Loucy (cell line): ENCODE data around the gene RNASE7.

ENCODE experiments used
- H2AFZ ChIP-seq: fragments of 200-600 bp; sonication (generic); 2 replicates; pipeline ENCODE4 v1.6.0; 2016; ENCODE audit warnings: antibody characterized with exemption, mild to moderate bottlenecking, low read length, moderate library complexity
- H3F3A ChIP-seq: fragments of 200-600 bp; 2 replicates; pipeline ENCODE4 v1.6.0; 2016; ENCODE audit warnings: antibody characterized with exemption, low read depth, mild to moderate bottlenecking
- H3K27me3 ChIP-seq: fragments of 200-600 bp; sonication (generic); 2 replicates; pipeline ENCODE4 v1.6.1; 2014; ENCODE audit warnings: low read length, mild to moderate bottlenecking; ENCODE audit not compliant: insufficient read depth, poor library complexity, severe bottlenecking
- H3K36me3 ChIP-seq: fragments of 200-600 bp; sonication (generic); 2 replicates; pipeline ENCODE4 v1.6.1; 2016; ENCODE audit warnings: low read length; ENCODE audit not compliant: insufficient read depth
- H3K4me1 ChIP-seq: fragments of 200-600 bp; sonication (generic); 2 replicates; pipeline ENCODE4 v1.5.1; 2014; ENCODE audit warnings: low read length, mild to moderate bottlenecking; ENCODE audit not compliant: insufficient read depth, poor library complexity, severe bottlenecking
- H3K4me2 ChIP-seq: fragments of 200-600 bp; sonication (generic); 2 replicates; pipeline ENCODE4 v1.6.0; 2014; ENCODE audit warnings: antibody characterized with exemption, low read length, low read depth, mild to moderate bottlenecking; ENCODE audit not compliant: poor library complexity, severe bottlenecking
- H3K4me3 ChIP-seq: fragments of 200-600 bp; sonication (generic); 2 replicates; pipeline ENCODE4 v1.5.1; 2014; ENCODE audit warnings: low read length, mild to moderate bottlenecking, mixed read lengths; ENCODE audit not compliant: poor library complexity, severe bottlenecking
- H3K79me2 ChIP-seq: fragments of 200-600 bp; sonication (generic); 2 replicates; pipeline ENCODE4 v1.6.1; 2014; ENCODE audit warnings: low read length; ENCODE audit not compliant: insufficient read depth
- H3K9ac ChIP-seq: fragments of 200-600 bp; sonication (generic); 2 replicates; pipeline ENCODE4 v1.6.0; 2014; ENCODE audit warnings: mild to moderate bottlenecking, low read depth, low read length, moderate library complexity; ENCODE audit not compliant: poor library complexity, severe bottlenecking
- H3K9me2 ChIP-seq: fragments of 200-600 bp; sonication (generic); replicated peaks from 2 replicates; pipeline ENCODE4 v1.6.1; 2016; ENCODE audit warnings: low read depth, low read length, mixed read lengths
- H3K9me3 ChIP-seq: fragments of 200-600 bp; sonication (generic); 2 replicates; pipeline ENCODE4 v1.6.1; 2014; ENCODE audit warnings: mild to moderate bottlenecking, antibody characterized with exemption, low read length, low read depth; ENCODE audit not compliant: insufficient read depth
- H4K20me1 ChIP-seq: fragments of 200-600 bp; sonication (generic); 2 replicates; pipeline ENCODE4 v1.6.0; 2014; ENCODE audit warnings: antibody characterized with exemption, low read length, mild to moderate bottlenecking; ENCODE audit not compliant: insufficient read depth, poor library complexity, severe bottlenecking
- EZH2phosphoT487 ChIP-seq: fragments of 200-600 bp; IDR thresholded peaks from 2 replicates; pipeline ENCODE4 v1.6.1; 2018; ENCODE audit warnings: antibody characterized with exemption, mild to moderate bottlenecking, moderate library complexity, borderline replicate concordance
- TF ChIP-seq, protein P1 (sequence below): fragments of 200-600 bp; sonication (generic); conservative IDR thresholded peaks from 2 replicates; pipeline ENCODE4 v1.5.1; 2014; ENCODE audit warnings: mild to moderate bottlenecking, antibody characterized with exemption, low read length

RNASE7 gene

DNA sequence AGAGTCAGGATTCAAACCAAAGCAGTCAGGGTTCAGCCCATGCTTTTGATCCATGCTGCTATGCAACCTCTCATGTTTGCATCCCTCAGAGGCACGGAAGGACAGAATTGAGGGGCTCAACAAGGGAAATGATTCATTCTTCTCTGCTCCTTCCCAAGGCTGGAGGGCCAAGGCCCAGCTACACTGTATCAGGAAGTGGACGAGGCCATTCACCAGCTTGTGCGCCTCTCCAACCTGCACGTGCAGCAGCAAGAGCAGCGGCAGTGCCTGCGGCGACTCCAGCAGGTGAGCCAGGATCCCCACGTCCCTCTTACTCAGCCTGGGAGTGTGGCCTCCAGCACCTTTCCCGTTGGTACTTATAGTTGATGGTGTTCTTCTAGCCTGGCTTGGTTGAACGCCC, 36.6 kb downstream of the RNASE7 start:
- no peaks in the 10 kb centered on the region for H3K4me1 ChIP-seq
- no peaks in the 10 kb centered on the region for H3F3A ChIP-seq
- H3K4me2 ChIP-seq = no peak overlapping the region
- H3K9me2 ChIP-seq = no peaks in the 10 kb centered on the region
- H4K20me1 ChIP-seq = no peaks in the 10 kb centered on the region
- H3K4me3 ChIP-seq = no peak overlapping the region
- no peaks in the 10 kb centered on the region for H3K79me2 ChIP-seq
- H3K9me3 ChIP-seq = no peaks in the 10 kb centered on the region
- H3K9ac ChIP-seq = no peak overlapping the region
- no peaks in the 10 kb centered on the region for H3K36me3 ChIP-seq
- H3K27me3 ChIP-seq = no peaks in the 10 kb centered on the region
- H2AFZ ChIP-seq = no peak overlapping the region
- TF ChIP-seq, protein P1, sequence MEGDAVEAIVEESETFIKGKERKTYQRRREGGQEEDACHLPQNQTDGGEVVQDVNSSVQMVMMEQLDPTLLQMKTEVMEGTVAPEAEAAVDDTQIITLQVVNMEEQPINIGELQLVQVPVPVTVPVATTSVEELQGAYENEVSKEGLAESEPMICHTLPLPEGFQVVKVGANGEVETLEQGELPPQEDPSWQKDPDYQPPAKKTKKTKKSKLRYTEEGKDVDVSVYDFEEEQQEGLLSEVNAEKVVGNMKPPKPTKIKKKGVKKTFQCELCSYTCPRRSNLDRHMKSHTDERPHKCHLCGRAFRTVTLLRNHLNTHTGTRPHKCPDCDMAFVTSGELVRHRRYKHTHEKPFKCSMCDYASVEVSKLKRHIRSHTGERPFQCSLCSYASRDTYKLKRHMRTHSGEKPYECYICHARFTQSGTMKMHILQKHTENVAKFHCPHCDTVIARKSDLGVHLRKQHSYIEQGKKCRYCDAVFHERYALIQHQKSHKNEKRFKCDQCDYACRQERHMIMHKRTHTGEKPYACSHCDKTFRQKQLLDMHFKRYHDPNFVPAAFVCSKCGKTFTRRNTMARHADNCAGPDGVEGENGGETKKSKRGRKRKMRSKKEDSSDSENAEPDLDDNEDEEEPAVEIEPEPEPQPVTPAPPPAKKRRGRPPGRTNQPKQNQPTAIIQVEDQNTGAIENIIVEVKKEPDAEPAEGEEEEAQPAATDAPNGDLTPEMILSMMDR = no peak
- TF ChIP-seq EZH2phosphoT487 = no peak

DNA sequence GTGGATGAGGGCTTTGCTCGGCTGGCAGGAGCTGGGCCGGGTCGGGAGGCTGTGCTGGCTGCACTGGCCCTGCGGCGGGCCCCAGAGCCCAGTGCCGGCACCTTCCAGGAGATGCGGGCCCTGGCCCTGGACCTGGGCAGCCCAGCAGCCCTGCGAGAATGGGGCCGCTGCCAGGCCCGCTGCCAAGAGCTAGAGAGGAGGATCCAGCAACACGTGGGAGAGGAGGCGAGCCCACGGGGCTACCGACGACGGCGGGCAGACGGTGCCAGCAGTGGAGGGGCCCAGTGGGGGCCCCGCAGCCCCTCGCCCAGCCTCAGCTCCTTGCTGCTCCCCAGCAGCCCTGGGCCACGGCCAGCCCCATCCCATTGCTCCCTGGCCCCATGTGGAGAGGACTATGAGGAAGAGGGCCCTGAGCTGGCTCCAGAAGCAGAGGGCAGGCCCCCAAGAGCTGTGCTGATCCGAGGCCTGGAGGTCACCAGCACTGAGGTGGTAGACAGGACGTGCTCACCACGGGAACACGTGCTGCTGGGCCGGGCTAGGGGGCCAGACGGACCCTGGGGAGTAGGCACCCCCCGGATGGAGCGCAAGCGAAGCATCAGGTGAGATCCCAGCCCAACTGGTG, 39.5 kb downstream of the RNASE7 start:
- Histone ChIP-seq H3K27me3 (no peaks in the 10 kb centered on the region), H3K4me3 (no peak overlapping the region), H4K20me1 (no peaks in the 10 kb centered on the region), H3K4me2 (no peak overlapping the region), H2AFZ (no peak overlapping the region), H3K4me1 (no peaks in the 10 kb centered on the region), H3K9ac (no peak overlapping the region), H3K36me3 (no peaks in the 10 kb centered on the region), H3F3A (no peaks in the 10 kb centered on the region), H3K79me2 (no peaks in the 10 kb centered on the region), H3K9me2 (no peaks in the 10 kb centered on the region), H3K9me3 (no peaks in the 10 kb centered on the region)
- TF ChIP-seq EZH2phosphoT487 = no peak
- TF ChIP-seq, protein P1 = no peak

DNA sequence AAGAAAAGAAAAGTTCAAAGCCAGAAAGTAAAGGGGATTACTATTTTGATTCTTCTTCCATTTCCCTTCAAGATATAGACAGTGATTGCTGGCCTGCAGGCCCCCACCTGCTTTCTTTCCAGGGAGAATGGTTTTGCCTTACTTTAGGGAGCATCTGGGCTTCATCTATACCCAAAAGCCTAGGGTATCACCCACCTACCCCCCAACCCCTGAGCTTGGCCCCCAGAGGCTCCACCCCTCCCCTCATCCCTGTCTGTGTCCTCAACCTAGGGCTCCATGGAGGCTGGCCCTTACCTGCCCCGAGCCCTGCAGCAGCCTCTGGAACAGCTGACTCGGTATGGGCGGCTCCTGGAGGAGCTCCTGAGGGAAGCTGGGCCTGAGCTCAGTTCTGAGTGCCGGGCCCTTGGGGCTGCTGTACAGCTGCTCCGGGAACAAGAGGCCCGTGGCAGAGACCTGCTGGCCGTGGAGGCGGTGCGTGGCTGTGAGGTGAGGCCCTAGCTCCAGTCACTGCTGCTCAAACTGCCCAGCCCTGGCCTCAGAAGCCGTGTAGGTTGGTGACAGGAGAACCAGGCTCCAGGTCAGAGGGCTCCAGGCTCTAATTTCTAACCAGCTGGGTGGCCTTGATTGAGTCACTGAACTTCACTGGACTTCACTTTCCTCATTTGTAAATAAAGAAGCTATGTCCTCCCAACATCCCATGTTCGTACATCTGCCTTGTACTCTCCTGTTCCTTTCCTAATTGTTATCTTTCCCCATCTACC, 41.6 kb downstream of the RNASE7 start:
- H3K4me3 ChIP-seq = no peak overlapping the region
- no peak overlapping the region for H3K9ac ChIP-seq
- H3K4me2 ChIP-seq = no peak overlapping the region
- H3F3A ChIP-seq = no peaks in the 10 kb centered on the region
- no peak overlapping the region for H2AFZ ChIP-seq
- H3K9me3 ChIP-seq = no peaks in the 10 kb centered on the region
- no peaks in the 10 kb centered on the region for H3K36me3 ChIP-seq
- no peaks in the 10 kb centered on the region for H3K79me2 ChIP-seq
- H3K9me2 ChIP-seq = no peaks in the 10 kb centered on the region
- peaks cover 3% of the 10 kb centered on the region for H4K20me1 ChIP-seq
- TF ChIP-seq EZH2phosphoT487 = no peak
- TF ChIP-seq, protein P1 = no peak
- H3K4me1 ChIP-seq = peaks cover 7% of the 10 kb centered on the region
- H3K27me3 ChIP-seq = no peaks in the 10 kb centered on the region
